Mammary epithelial cell (primary cell): ENCODE results near the gene MAP3K15.

ENCODE experiments used
- CTCF ChIP-seq, 2 donors: IDR thresholded peaks in 1 of 2; conservative IDR thresholded peaks in 1 of 2; 2 replicates each; pipeline ENCODE4 v1.5.1; 2011 to 2012; ENCODE audit warnings: inconsistent platforms in 2 of 2, low read length in 2 of 2, mild to moderate bottlenecking in 2 of 2, control low read depth in 1 of 2, low read depth in 1 of 2; ENCODE audit not compliant: insufficient read depth in 1 of 2; ENCODE audit errors: extremely low read depth in 1 of 2
- EZH2 ChIP-seq: IDR thresholded peaks from 2 replicates; pipeline ENCODE4 v1.6.1; 2012; ENCODE audit warnings: low read length, inconsistent platforms, borderline replicate concordance

- TF ChIP-seq EZH2 (no peak), CTCF (conservative IDR thresholded peaks at IDR 0.05 in 1 of 2, IDR thresholded peaks at IDR 0.05 in 1 of 2; ENCODE audit: extremely low read depth in 1 of 2, insufficient read depth in 1 of 2, low read depth in 1 of 2, low read length in 2 of 2) (no peak)
Observed at GRCh38 chrX:19388064-19388679, 127.1 kb downstream of the MAP3K15 start.
